BLaER1 treated with 17β-estradiol and CSF1 and Interleukin-3, amounts not matched to agents 10 nM and 100 nM (cell line): ENCODE data around the gene PTPRK.
A peak's percentile ranks its signal among the peaks of the same experiment; 100 is the strongest.

Experiments used
- H3K27ac ChIP-seq, 11 experiments: shearing (Covaris generic); formaldehyde crosslinking; 2 replicates each; pipeline ENCODE4 v1.8.1; 2022
- H3K27me3 ChIP-seq, 11 experiments: shearing (Covaris generic); formaldehyde crosslinking; 2 replicates each; pipeline ENCODE4 v1.8.1; 2022
- H3K36me3 ChIP-seq, 11 experiments: shearing (Covaris generic); formaldehyde crosslinking; 2 replicates each; pipeline ENCODE4 v1.8.1; 2022
- H3K4me1 ChIP-seq, 10 experiments: shearing (Covaris generic); formaldehyde crosslinking; 2 replicates each; pipeline ENCODE4 v1.8.1; 2022
- H3K4me2 ChIP-seq, 11 experiments: shearing (Covaris generic); formaldehyde crosslinking; 2 replicates each; pipeline ENCODE4 v1.8.1; 2022
- H3K4me3 ChIP-seq, 10 experiments: shearing (Covaris generic); formaldehyde crosslinking; 2 replicates each; pipeline ENCODE4 v1.8.1; 2022
- H3K9ac ChIP-seq, 11 experiments: shearing (Covaris generic); formaldehyde crosslinking; 2 replicates each; pipeline ENCODE4 v1.8.1; 2022
- H3K9me3 ChIP-seq, 11 experiments: shearing (Covaris generic); formaldehyde crosslinking; replicated peaks in 1 of 11; 2 replicates each; pipeline ENCODE4 v1.8.1; 2022
- H4K20me1 ChIP-seq, 11 experiments: shearing (Covaris generic); formaldehyde crosslinking; 2 replicates each; pipeline ENCODE4 v1.8.1; 2022
- Cebpa-rat ChIP-seq, 11 experiments: shearing (Covaris generic); IDR thresholded peaks; 2 replicates each; pipeline ENCODE4 v1.8.1; 2022

PTPRK gene

GRCh38 chr6:128518434-128519131 lies 1.8 kb downstream of the PTPRK start:
- peaks cover 7 to 14% (median 12%) of the 10 kb centered on the region in 10 experiments; a peak in 19 of 20 replicates for H3K4me1 ChIP-seq
- H3K27ac ChIP-seq, result peak overlapping the region in 2 of 11 experiments; percentile 81 to 84; a peak in 4 of 22 replicates
- peaks cover 0 to 18% (median 9%) of the 10 kb centered on the region in 11 experiments; a peak in 10 of 22 replicates for H3K27me3 ChIP-seq
- TF ChIP-seq Cebpa-rat (IDR thresholded peaks at IDR 0.05), result no peak
- peaks cover 0 to 26% (median 5%) of the 10 kb centered on the region in 11 experiments; a peak in 7 of 22 replicates for H4K20me1 ChIP-seq
- no peaks in the 10 kb centered on the region for H3K36me3 ChIP-seq
- H3K4me2 ChIP-seq, result peak overlapping the region; percentile 82 to 100 (median 96)
- H3K4me3 ChIP-seq, result peak overlapping the region; percentile 72 to 86 (median 80)
- H3K9me3 ChIP-seq, result no peaks in the 10 kb centered on the region
- peak overlapping the region; percentile 82 to 89 (median 87); a peak in 21 of 22 replicates for H3K9ac ChIP-seq

DNA sequence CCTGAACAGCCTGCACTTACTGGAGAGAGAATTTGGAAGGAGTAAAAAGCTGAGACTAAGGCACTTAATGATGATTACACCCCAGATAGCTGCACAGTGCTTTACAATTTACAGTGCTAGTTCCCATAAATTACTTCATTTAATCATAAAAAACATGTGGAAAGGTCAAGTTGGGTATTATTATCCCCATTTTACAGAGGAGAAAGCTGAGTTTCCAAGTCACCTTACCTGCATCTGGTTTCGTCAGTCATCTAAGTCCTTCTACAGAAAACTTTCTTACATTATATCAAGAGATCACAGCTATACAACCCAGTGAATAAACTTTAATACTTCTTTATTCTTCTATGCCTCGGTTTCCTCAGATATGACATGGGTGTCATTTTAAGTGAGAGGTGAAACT lies 3.3 kb downstream of the PTPRK start:
- Histone ChIP-seq H3K9ac (no peak overlapping the region), H3K36me3 (no peaks in the 10 kb centered on the region), H3K4me1 (peaks cover 7 to 14% (median 12%) of the 10 kb centered on the region in 10 experiments; a peak in 19 of 20 replicates), H3K27ac (no peak overlapping the region), H3K9me3 (no peaks in the 10 kb centered on the region), H3K27me3 (peaks cover 0 to 18% (median 9%) of the 10 kb centered on the region in 11 experiments; a peak in 10 of 22 replicates), H4K20me1 (peaks cover 0 to 26% (median 5%) of the 10 kb centered on the region in 11 experiments; a peak in 7 of 22 replicates), H3K4me2 (no peak overlapping the region), H3K4me3 (no peak overlapping the region)
- no peak for TF ChIP-seq Cebpa-rat (IDR thresholded peaks at IDR 0.05)

GRCh38 chr6:128516514-128516898 lies 3.9 kb downstream of the PTPRK start:
- no peak for TF ChIP-seq Cebpa-rat (IDR thresholded peaks at IDR 0.05)
- H3K9ac ChIP-seq, result no peak overlapping the region
- H3K27me3 ChIP-seq, result peaks cover 0 to 18% (median 9%) of the 10 kb centered on the region in 11 experiments; a peak in 10 of 22 replicates
- H3K27ac ChIP-seq, result no peak overlapping the region
- peaks cover 0 to 26% (median 5%) of the 10 kb centered on the region in 11 experiments; a peak in 7 of 22 replicates for H4K20me1 ChIP-seq
- H3K4me1 ChIP-seq, result peaks cover 7 to 14% (median 12%) of the 10 kb centered on the region in 10 experiments; a peak in 19 of 20 replicates
- no peaks in the 10 kb centered on the region for H3K36me3 ChIP-seq
- no peak overlapping the region for H3K4me3 ChIP-seq
- no peak overlapping the region for H3K4me2 ChIP-seq
- H3K9me3 ChIP-seq, result no peaks in the 10 kb centered on the region

GRCh38 chr6:128515550-128516513 lies 4.6 kb downstream of the PTPRK start:
- Histone ChIP-seq H3K36me3 (no peaks in the 10 kb centered on the region), H3K4me1 (peaks cover 7 to 13% (median 9%) of the 10 kb centered on the region in 10 experiments; a peak in 19 of 20 replicates), H3K27me3 (peaks cover 0 to 18% (median 9%) of the 10 kb centered on the region in 11 experiments; a peak in 10 of 22 replicates), H4K20me1 (peaks cover 0 to 26% (median 5%) of the 10 kb centered on the region in 11 experiments; a peak in 7 of 22 replicates), H3K4me2 (no peak overlapping the region), H3K27ac (no peak overlapping the region), H3K9me3 (no peaks in the 10 kb centered on the region), H3K9ac (no peak overlapping the region), H3K4me3 (no peak overlapping the region)
- no peak for TF ChIP-seq Cebpa-rat (IDR thresholded peaks at IDR 0.05)

GRCh38 chr6:128513878-128514277 lies 6.5 kb downstream of the PTPRK start:
- no peak for TF ChIP-seq Cebpa-rat (IDR thresholded peaks at IDR 0.05)
- Histone ChIP-seq H3K4me1 (peaks cover 6 to 12% (median 8%) of the 10 kb centered on the region in 10 experiments; a peak in 19 of 20 replicates), H3K9ac (no peak overlapping the region), H3K36me3 (no peaks in the 10 kb centered on the region), H3K27me3 (peaks cover 0 to 17% (median 9%) of the 10 kb centered on the region in 11 experiments; a peak in 10 of 22 replicates), H3K9me3 (no peaks in the 10 kb centered on the region), H4K20me1 (peaks cover 0 to 23% (median 5%) of the 10 kb centered on the region in 11 experiments; a peak in 7 of 22 replicates), H3K4me2 (no peak overlapping the region), H3K27ac (no peak overlapping the region), H3K4me3 (no peak overlapping the region)

GRCh38 chr6:128512296-128512695 lies 8.1 kb downstream of the PTPRK start:
- Histone ChIP-seq H3K9me3 (no peaks in the 10 kb centered on the region), H3K9ac (no peak overlapping the region), H3K27ac (no peak overlapping the region), H3K4me2 (no peak overlapping the region), H3K27me3 (peaks cover 0 to 5% (median 0%) of the 10 kb centered on the region in 11 experiments; a peak in 2 of 22 replicates), H3K36me3 (no peaks in the 10 kb centered on the region), H3K4me1 (0 out of 20 replicates have a peak, but pooled peaks cover 0 to 4% (median 0%) of the 10 kb centered on the region in 10 experiments), H4K20me1 (peaks cover 0 to 15% (median 0%) of the 10 kb centered on the region in 11 experiments; a peak in 3 of 22 replicates), H3K4me3 (no peak overlapping the region)
- TF ChIP-seq Cebpa-rat (IDR thresholded peaks at IDR 0.05), result no peak

DNA sequence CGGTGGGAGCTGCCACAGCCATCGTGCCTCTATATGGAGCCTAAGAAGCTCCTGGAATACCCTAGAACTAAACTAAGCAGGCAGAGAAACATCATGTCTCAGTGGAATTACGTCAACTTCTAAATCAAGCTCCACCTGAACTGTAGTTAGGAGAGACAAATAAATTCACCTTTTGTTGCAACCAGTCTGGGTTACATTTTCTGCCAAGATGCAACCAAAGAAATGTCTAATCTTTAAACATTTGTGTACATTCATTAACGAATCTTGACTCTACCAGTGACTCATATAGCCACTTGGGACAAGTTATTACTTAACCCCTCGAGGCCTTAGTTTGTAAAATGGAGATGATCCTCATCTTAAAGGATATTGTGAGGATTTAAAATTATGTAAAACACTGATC lies 8.9 kb downstream of the PTPRK start:
- H3K9me3 ChIP-seq, result no peaks in the 10 kb centered on the region
- H3K27ac ChIP-seq, result no peak overlapping the region
- peaks cover 0 to 9% (median 0%) of the 10 kb centered on the region in 11 experiments; a peak in 1 of 22 replicates for H4K20me1 ChIP-seq
- no peak overlapping the region for H3K4me2 ChIP-seq
- no peaks in the 10 kb centered on the region for H3K36me3 ChIP-seq
- H3K27me3 ChIP-seq, result no peaks in the 10 kb centered on the region
- no peak for TF ChIP-seq Cebpa-rat (IDR thresholded peaks at IDR 0.05)
- H3K4me3 ChIP-seq, result no peak overlapping the region
- 0 out of 20 replicates have a peak, but pooled peaks cover 0 to 4% (median 0%) of the 10 kb centered on the region in 10 experiments for H3K4me1 ChIP-seq
- H3K9ac ChIP-seq, result no peak overlapping the region

DNA sequence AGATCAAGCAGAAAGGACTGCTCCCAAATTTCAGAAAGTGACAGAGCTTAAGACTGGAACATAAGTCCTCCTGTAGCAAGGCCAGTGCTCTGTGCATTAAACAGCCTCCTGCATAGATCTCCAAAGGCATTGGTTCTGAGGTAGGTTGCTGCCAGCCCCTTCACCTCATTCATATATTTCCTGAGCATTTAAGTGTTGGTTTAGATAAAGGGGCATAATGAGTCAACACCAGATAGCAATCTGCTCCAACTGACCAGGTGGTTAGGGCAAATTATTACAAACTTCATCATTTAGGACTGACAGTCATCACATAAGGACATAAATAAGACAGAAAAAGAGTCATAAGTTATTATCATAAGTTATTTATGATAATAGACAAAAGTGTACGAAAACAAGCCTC lies 10.7 kb downstream of the PTPRK start:
- no peaks in the 10 kb centered on the region for H3K27me3 ChIP-seq
- H3K4me1 ChIP-seq, result peaks cover 0 to 10% (median 8%) of the 10 kb centered on the region in 10 experiments; a peak in 12 of 20 replicates
- H3K9ac ChIP-seq, result no peak overlapping the region
- H3K27ac ChIP-seq, result no peak overlapping the region
- H3K9me3 ChIP-seq, result no peaks in the 10 kb centered on the region
- no peak overlapping the region for H3K4me2 ChIP-seq
- no peak for TF ChIP-seq Cebpa-rat (IDR thresholded peaks at IDR 0.05)
- no peak overlapping the region for H3K4me3 ChIP-seq
- H4K20me1 ChIP-seq, result no peaks in the 10 kb centered on the region
- no peaks in the 10 kb centered on the region for H3K36me3 ChIP-seq
